ENCODE measurements around the gene RCAN1. TPM values are rescaled to one million over a fixed set of nuclear protein-coding genes. Genes with fewer than 3 reads are reported as not detected.
"Not testable (repeated sequence)": the region's sequence is repeated elsewhere in the genome, so short reads cannot be mapped to it uniquely, and the experiment has no call there.

Gene RCAN1
- total and polyA plus RNA-seq, 2 of the 4 experiments (the other 2 are of a cell fraction), result 53.5 to 175 TPM

GRCh38 chr21:34568801-34569200 lies 46.1 kb downstream of the RCAN1 start:
- BruUV-seq (replicated peaks), result not testable (repeated sequence)

More at GRCh38 chr21:34568801-34569200, 46.1 kb downstream of the RCAN1 start:
- H3K9me1 ChIP-seq (ENCODE audit: insufficient read depth, low read length); H3K56ac ChIP-seq (ENCODE audit: extremely low read depth, insufficient read depth, low read length); H2AFZ ChIP-seq (replicated peaks; ENCODE audit: low read length, poor library complexity); H3K4me2 ChIP-seq (ENCODE audit: low read depth, low read length); H4K20me1 ChIP-seq (ENCODE audit: insufficient read depth, low read length); H3K36me3 ChIP-seq (ENCODE audit: control insufficient read depth, insufficient read depth, low read length); H2BK5ac ChIP-seq (ENCODE audit: low read depth, low read length, poor library complexity, severe bottlenecking); H2AK5ac ChIP-seq (ENCODE audit: low read depth, low read length); intact Hi-C loops (cut with micrococcal nuclease); ATAC-seq (ENCODE audit: low read depth); H2BK15ac ChIP-seq (ENCODE audit: low read depth, low read length); H2BK120ac ChIP-seq (ENCODE audit: low read depth, low read length); H3K27ac ChIP-seq (ENCODE audit: insufficient read depth, low read length); H4K91ac ChIP-seq (ENCODE audit: insufficient read depth, low read depth, low read length); in situ Hi-C loops (cut with MboI; ENCODE audit: low sequenced_read_pairs); H3K27me3 ChIP-seq (ENCODE audit: control insufficient read depth, insufficient read depth, low read length); H3K9me3 ChIP-seq (ENCODE audit: control insufficient read depth, insufficient read depth, low read length); H4K5ac ChIP-seq (ENCODE audit: low read depth, low read length); H3K18ac ChIP-seq (ENCODE audit: low read depth, low read length); DNase-seq; H2BK20ac ChIP-seq (ENCODE audit: low read depth, low read length); H4K8ac ChIP-seq (ENCODE audit: low read depth in 2 of 2, low read length in 2 of 2); H3K4me1 ChIP-seq (ENCODE audit: control insufficient read depth, insufficient read depth, low read length); H3K23ac ChIP-seq (ENCODE audit: low read depth, low read length); H3K4ac ChIP-seq (ENCODE audit: low read depth, low read length); H3K4me3 ChIP-seq (ENCODE audit: insufficient read depth, low read depth, low read length); H3K14ac ChIP-seq (replicated peaks; ENCODE audit: low read depth, low read length); H2AK9ac ChIP-seq (replicated peaks; ENCODE audit: low read depth, low read length, poor library complexity); H3K79me1 ChIP-seq (ENCODE audit: low read depth in 1 of 2, low read length in 2 of 2); H3K9ac ChIP-seq (ENCODE audit: low read depth, low read length); dilution Hi-C loops (cut with HindIII; ENCODE audit: low sequenced_read_pairs, unreplicated experiment): not testable (repeated sequence)
- WGBS, 2 experiments (ENCODE audit: extremely low coverage in 2 of 2, insufficient read length in 1 of 2), result no CpG with 5 or more reads among the region's 4 CpGs
- CTCF ChIA-PET, result interaction anchor here (1.3 kb wide), 1 partner anchor 14 kb away, joined by 5 read pairs; no protein-coding TSS in a partner anchor
- POLR2A ChIA-PET (ENCODE audit: unreplicated experiment), result interaction anchor here (0.6 kb wide), 1 partner anchor 596 kb away, joined by 3 read pairs; no protein-coding TSS in a partner anchor

Measured in IMR-90 (cell line).